ELF-1 (cell line): ENCODE results near the gene SP2.

Experiments
- DNase-seq: peaks from one replicate; pipeline ENCODE4 v3.0.0-alpha.2; 2016; ENCODE audit warnings: low read depth, low spot score

Gene SP2

GRCh38 chr17:47973541-47973940 is 77.5 kb downstream of the SP2 start:
- no peak for DNase-seq

- DNase-seq: peak; percentile 31
These were observed 79.3 kb downstream of the SP2 start for GRCh38 chr17:47975189-47975822.

DNA sequence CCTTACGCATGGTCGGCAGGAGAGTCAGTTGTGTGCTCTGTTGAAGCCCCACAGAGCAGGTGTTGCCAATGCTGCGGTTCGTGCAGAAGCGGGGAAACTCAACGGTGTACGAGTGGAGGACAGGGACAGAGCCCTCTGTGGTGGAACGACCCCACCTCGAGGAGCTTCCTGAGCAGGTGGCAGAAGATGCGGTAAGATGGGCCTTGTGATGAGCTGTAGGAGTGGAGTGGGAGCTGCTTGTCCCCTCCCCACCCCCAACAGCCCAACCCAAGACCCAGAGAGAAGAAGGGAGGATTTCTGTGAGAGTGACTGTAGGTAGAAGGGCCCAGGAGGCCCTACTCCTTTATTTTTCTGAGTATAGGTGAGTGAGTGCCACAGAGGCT is 79.8 kb downstream of the SP2 start:
- no peak for DNase-seq

DNA sequence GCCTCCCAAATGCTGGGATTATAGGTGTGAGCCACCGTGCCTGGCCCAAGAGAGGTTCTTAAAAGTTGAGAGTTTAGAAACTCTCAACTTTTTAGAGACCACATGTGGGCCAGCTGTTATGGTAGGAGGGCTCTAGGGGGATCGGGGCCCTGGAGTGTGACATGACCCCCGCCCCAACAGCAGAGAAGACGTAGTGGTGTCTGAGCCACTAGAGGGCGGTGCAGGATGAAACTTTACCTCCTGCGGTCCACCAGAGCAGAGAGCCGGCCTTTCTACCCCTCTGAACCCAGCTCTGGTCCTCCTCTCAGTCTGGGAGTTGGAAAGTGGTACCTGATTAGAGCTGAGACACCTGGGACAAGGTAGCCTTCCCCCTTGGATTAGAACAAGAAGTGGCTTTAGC is 82.3 kb downstream of the SP2 start:
- DNase-seq: peak; percentile 83
